ENCODE results near the gene ZNG1A. TPM values are rescaled to one million over a fixed set of nuclear protein-coding genes. Genes with fewer than 3 reads are reported as not detected.

ZNG1A gene
- total RNA-seq, 1 experiment from 2014 or later: 31.1 TPM

GRCh38 chr9:227860-228259 is 49.0 kb upstream of the ZNG1A start:
- WGBS (ENCODE audit: extremely low coverage, insufficient read length, low lambda C conversion rate): no CpG with 5 or more reads among the region's 3 CpGs
- no peaks in the 10 kb centered on the region for H3K36me3 Mint-ChIP-seq (ENCODE audit: insufficient read depth in 1 of 3, low read depth in 3 of 3)

More at GRCh38 chr9:227860-228259, 49.0 kb upstream of the ZNG1A start:
- H3K4ac ChIP-seq (ENCODE audit: low read depth, low read length): no peak overlapping the region
- no peak overlapping the region for H2AK5ac ChIP-seq (ENCODE audit: insufficient read length, low read length)
- no peak overlapping the region for H3K4me2 ChIP-seq (ENCODE audit: insufficient read depth, insufficient read length, low read length)
- no peak overlapping the region for H4K5ac ChIP-seq (ENCODE audit: insufficient read length, low read depth, low read length)
- H2BK15ac ChIP-seq (ENCODE audit: low read depth, low read length): no peak overlapping the region
- no peak overlapping the region for H3K23ac ChIP-seq (ENCODE audit: insufficient read length, low read depth, low read length)
- H3K23me2 ChIP-seq (ENCODE audit: insufficient read length, low read depth, low read length, poor library complexity, severe bottlenecking): no peaks in the 10 kb centered on the region
- H4K8ac ChIP-seq (replicated peaks; ENCODE audit: insufficient read length, low read depth, low read length): no peak overlapping the region
- H3K9me3 ChIP-seq (ENCODE audit: control insufficient read depth, low read depth, low read length): no peaks in the 10 kb centered on the region
- no peak overlapping the region for H3T11ph ChIP-seq (ENCODE audit: low read length)
- H3K79me1 ChIP-seq (ENCODE audit: insufficient read depth, low read depth, low read length, poor library complexity, severe bottlenecking): no peaks in the 10 kb centered on the region
- no peak overlapping the region for H2BK20ac ChIP-seq (ENCODE audit: low read depth, low read length, poor library complexity, severe bottlenecking)
- no peak overlapping the region for H2BK12ac ChIP-seq (ENCODE audit: insufficient read length, low read depth, low read length)
- Mint-ChIP-seq H3K4me1 (peaks cover 4% of the 10 kb centered on the region in 2 experiments; a peak in 2 of 4 replicates), H3K27ac (no peak overlapping the region; a peak in 1 of 7 replicates), H3K4me3 (no peak overlapping the region), H3K27me3 (ENCODE audit: low read depth) (peaks cover 4% of the 10 kb centered on the region), H3K9me3 (peaks cover 0 to 3% of the 10 kb centered on the region in 2 experiments; a peak in 2 of 5 replicates)
- H3K4me1 ChIP-seq (ENCODE audit: insufficient read depth, low read length): no peaks in the 10 kb centered on the region
- H3K27ac ChIP-seq (ENCODE audit: insufficient read length, low read depth, low read length): no peak overlapping the region
- no peak overlapping the region for H3K14ac ChIP-seq (ENCODE audit: insufficient read depth, low read length)
- no peak overlapping the region for H2AFZ ChIP-seq (ENCODE audit: low read length)
- no peaks in the 10 kb centered on the region for H3K27me3 ChIP-seq (ENCODE audit: insufficient read depth, low read length)
- TF ChIP-seq, protein P1, sequence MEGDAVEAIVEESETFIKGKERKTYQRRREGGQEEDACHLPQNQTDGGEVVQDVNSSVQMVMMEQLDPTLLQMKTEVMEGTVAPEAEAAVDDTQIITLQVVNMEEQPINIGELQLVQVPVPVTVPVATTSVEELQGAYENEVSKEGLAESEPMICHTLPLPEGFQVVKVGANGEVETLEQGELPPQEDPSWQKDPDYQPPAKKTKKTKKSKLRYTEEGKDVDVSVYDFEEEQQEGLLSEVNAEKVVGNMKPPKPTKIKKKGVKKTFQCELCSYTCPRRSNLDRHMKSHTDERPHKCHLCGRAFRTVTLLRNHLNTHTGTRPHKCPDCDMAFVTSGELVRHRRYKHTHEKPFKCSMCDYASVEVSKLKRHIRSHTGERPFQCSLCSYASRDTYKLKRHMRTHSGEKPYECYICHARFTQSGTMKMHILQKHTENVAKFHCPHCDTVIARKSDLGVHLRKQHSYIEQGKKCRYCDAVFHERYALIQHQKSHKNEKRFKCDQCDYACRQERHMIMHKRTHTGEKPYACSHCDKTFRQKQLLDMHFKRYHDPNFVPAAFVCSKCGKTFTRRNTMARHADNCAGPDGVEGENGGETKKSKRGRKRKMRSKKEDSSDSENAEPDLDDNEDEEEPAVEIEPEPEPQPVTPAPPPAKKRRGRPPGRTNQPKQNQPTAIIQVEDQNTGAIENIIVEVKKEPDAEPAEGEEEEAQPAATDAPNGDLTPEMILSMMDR (conservative IDR thresholded peaks at IDR 0.05): no peak
- no peak overlapping the region for H4K91ac ChIP-seq (ENCODE audit: insufficient read length, low read depth, low read length)
- no peak overlapping the region for H2BK5ac ChIP-seq (ENCODE audit: insufficient read length, low read length)
- no peaks in the 10 kb centered on the region for H3K79me2 ChIP-seq (ENCODE audit: insufficient read depth, low read length)
- H3K9ac ChIP-seq (ENCODE audit: extremely low read depth, insufficient read length, low read length): no peak overlapping the region
- H3K56ac ChIP-seq (ENCODE audit: insufficient read length, low read depth, low read length): no peak overlapping the region
- no peaks in the 10 kb centered on the region for H4K20me1 ChIP-seq (ENCODE audit: control insufficient read depth, insufficient read depth, insufficient read length)
- no peak overlapping the region for H2BK120ac ChIP-seq (ENCODE audit: low read depth, low read length, poor library complexity, severe bottlenecking)
- DNase-seq: no peak
- no peak overlapping the region for H3K18ac ChIP-seq (ENCODE audit: insufficient read length, low read depth, low read length)
